HepG2 (cell line): ENCODE data around the gene PCP4L1. TPM values are rescaled to one million over a fixed set of nuclear protein-coding genes. Genes with fewer than 3 reads are reported as not detected.

Experiments used
- ASH2L ChIP-seq: fragments of 300-600, 200-600 bp; sonication (generic); IDR thresholded peaks from 2 replicates; pipeline ENCODE4 v1.7.0; 2017; ENCODE audit warnings: low read depth, mild to moderate bottlenecking, moderate library complexity, mixed read lengths, low read length; ENCODE audit not compliant: insufficient read length
- BCL6 ChIP-seq: IDR thresholded peaks from 2 replicates; pipeline ENCODE4 v1.6.1; 2016; ENCODE audit warnings: missing genetic modification reagents, missing compliant biosample characterization
- BRD4 ChIP-seq: sonication (generic); formaldehyde crosslinking; IDR thresholded peaks from 2 replicates; pipeline ENCODE4 v1.4.0; 2020; ENCODE audit warnings: missing genetic modification reagents
- CEBPG ChIP-seq: IDR thresholded peaks from 2 replicates; pipeline ENCODE4 v1.6.1; 2016
- DNMT1 ChIP-seq: sonication (generic); formaldehyde crosslinking; IDR thresholded peaks from 2 replicates; pipeline ENCODE4 v1.5.1; 2020; ENCODE audit warnings: mild to moderate bottlenecking, missing genetic modification reagents
- ERF ChIP-seq: IDR thresholded peaks from 2 replicates; pipeline ENCODE4 v1.6.1; 2018; ENCODE audit warnings: missing biosample characterization, missing genetic modification reagents
- ETV6 ChIP-seq: sonication (generic); formaldehyde crosslinking; conservative IDR thresholded peaks from 2 replicates; pipeline ENCODE4 v1.4.0; 2020; ENCODE audit warnings: missing genetic modification reagents
- HOXA7 ChIP-seq: sonication (generic); formaldehyde crosslinking; IDR thresholded peaks from 2 replicates; pipeline ENCODE4 v1.8.1; 2022; ENCODE audit warnings: mild to moderate bottlenecking, missing genetic modification reagents, moderate library complexity
- IKZF4 ChIP-seq: sonication (generic); formaldehyde crosslinking; IDR thresholded peaks from 2 replicates; pipeline ENCODE4 v1.5.1; 2020; ENCODE audit warnings: borderline replicate concordance, mild to moderate bottlenecking, low read depth, missing genetic modification reagents; ENCODE audit errors: not compliant biosample characterization
- JUND ChIP-seq: sonication (generic); formaldehyde crosslinking; IDR thresholded peaks from 2 replicates; pipeline ENCODE4 v1.8.0; 2022; ENCODE audit warnings: mild to moderate bottlenecking, missing genetic modification reagents
- MZF1 ChIP-seq: sonication (generic); formaldehyde crosslinking; IDR thresholded peaks from 2 replicates; pipeline ENCODE4 v1.8.1; 2023; ENCODE audit warnings: mild to moderate bottlenecking, missing genetic modification reagents, borderline replicate concordance
- ONECUT2 ChIP-seq: sonication (generic); formaldehyde crosslinking; IDR thresholded peaks from 2 replicates; pipeline ENCODE4 v1.4.0; 2020; ENCODE audit warnings: missing genetic modification reagents
- PAF1 ChIP-seq: IDR thresholded peaks from 2 replicates; pipeline ENCODE4 v1.6.1; 2016; ENCODE audit warnings: missing genetic modification reagents, missing compliant biosample characterization
- POGZ ChIP-seq: sonication (generic); formaldehyde crosslinking; IDR thresholded peaks from 2 replicates; pipeline ENCODE4 v1.4.0; 2020; ENCODE audit warnings: mild to moderate bottlenecking, missing genetic modification reagents
- PRPF4 ChIP-seq: fragments of 200-400 bp; formaldehyde crosslinking; IDR thresholded peaks from 2 replicates; pipeline ENCODE4 v1.6.1; 2016; ENCODE audit warnings: low read length, low read depth; ENCODE audit not compliant: poor library complexity, severe bottlenecking
- RARA ChIP-seq: IDR thresholded peaks from 2 replicates; pipeline ENCODE4 v1.6.1; 2016; ENCODE audit warnings: missing genetic modification reagents, missing compliant biosample characterization
- SIN3A ChIP-seq: IDR thresholded peaks from 2 replicates; pipeline ENCODE4 v1.6.1; 2011; ENCODE audit warnings: low read depth, mild to moderate bottlenecking, control low read depth, low read length, borderline replicate concordance
- SIN3B ChIP-seq: fragments of 150-350 bp; IDR thresholded peaks from 2 replicates; pipeline ENCODE4 v1.6.1; 2014; ENCODE audit warnings: low read length
- SMYD3 ChIP-seq: sonication (generic); formaldehyde crosslinking; IDR thresholded peaks from 2 replicates; pipeline ENCODE4 v1.8.1; 2023; ENCODE audit warnings: mild to moderate bottlenecking, missing genetic modification reagents
- YEATS2 ChIP-seq: sonication (generic); formaldehyde crosslinking; IDR thresholded peaks from 2 replicates; pipeline ENCODE4 v1.4.0; 2020; ENCODE audit warnings: missing genetic modification reagents, borderline replicate concordance
- ZMYM3 ChIP-seq: sonication (generic); formaldehyde crosslinking; IDR thresholded peaks from 2 replicates; pipeline ENCODE4 v1.5.1; 2020; ENCODE audit warnings: mild to moderate bottlenecking, missing genetic modification reagents
- ZNF224 ChIP-seq: sonication (generic); formaldehyde crosslinking; IDR thresholded peaks from 2 replicates; pipeline ENCODE4 v1.5.0; 2020; ENCODE audit warnings: mild to moderate bottlenecking, missing genetic modification reagents
- ZNF24 ChIP-seq: fragments of 450-650 bp; IDR thresholded peaks from 2 replicates; pipeline ENCODE4 v1.6.1; 2017; ENCODE audit warnings: antibody characterized with exemption, mild to moderate bottlenecking
- ZNF263 ChIP-seq: sonication (generic); formaldehyde crosslinking; IDR thresholded peaks from 2 replicates; pipeline ENCODE4 v1.4.0; 2020; ENCODE audit warnings: missing genetic modification reagents
- ZNF562 ChIP-seq: sonication (generic); formaldehyde crosslinking; IDR thresholded peaks from 2 replicates; pipeline ENCODE4 v1.8.0; 2022; ENCODE audit warnings: missing genetic modification reagents, borderline replicate concordance
- ZNF619 ChIP-seq: sonication (generic); formaldehyde crosslinking; IDR thresholded peaks from 2 replicates; pipeline ENCODE4 v1.4.0; 2020; ENCODE audit warnings: mild to moderate bottlenecking, missing genetic modification reagents
- ZNF75D ChIP-seq: sonication (generic); formaldehyde crosslinking; IDR thresholded peaks from 2 replicates; pipeline ENCODE4 v1.8.1; 2023; ENCODE audit warnings: missing genetic modification reagents, mild to moderate bottlenecking, borderline replicate concordance
- ZNF782 ChIP-seq: sonication (generic); formaldehyde crosslinking; IDR thresholded peaks from 2 replicates; pipeline ENCODE4 v1.4.0; 2020; ENCODE audit warnings: missing genetic modification reagents, mild to moderate bottlenecking, borderline replicate concordance
- ZNF841 ChIP-seq: sonication (generic); formaldehyde crosslinking; IDR thresholded peaks from 2 replicates; pipeline ENCODE4 v1.8.1; 2023; ENCODE audit warnings: missing genetic modification reagents, borderline replicate concordance
- polyA plus RNA-seq, 8 experiments: library from polyadenylated mRNA; depleted of rRNA in 3 of 8; stranded (reverse) in 7 of 8; unstranded in 1 of 8; fragments of >200 nt; fragmentation: Illumina TruSeq in 4 of 8; extraction: Trizol in 4 of 8; gene quantifications; 2 replicates each; pipeline versions ENCODE4 v1.2.1 to v1.2.3, GENCODE V29; 2011 to 2016; ENCODE audit warnings: low read depth in 4 of 8, missing spikeins in 1 of 8, mixed read lengths in 1 of 8; ENCODE audit not compliant: insufficient read depth in 1 of 8
- total RNA-seq, 5 experiments: library from RNA; depleted of rRNA; stranded (reverse); fragments of >200 nt; fragmentation: Illumina TruSeq; extraction: Trizol; gene quantifications; 2 replicates each; pipeline ENCODE4 v1.2.3, GENCODE V29; 2016; ENCODE audit warnings: low read depth in 1 of 5
- TF ChIP-seq, protein P1 (sequence below): IDR thresholded peaks from 2 replicates; pipeline ENCODE4 v1.6.1; 2016; ENCODE audit warnings: missing biosample characterization, missing genetic modification reagents, low read depth
- TF ChIP-seq, protein P2 (sequence below): sonication (generic); formaldehyde crosslinking; IDR thresholded peaks from 2 replicates; pipeline ENCODE4 v1.4.0; 2020; ENCODE audit warnings: mild to moderate bottlenecking, missing genetic modification reagents

Gene PCP4L1
- total and polyA plus RNA-seq, 2 of the 13 experiments (the other 11 are each of a cell fraction or from before 2014, with no cell fraction given), result 0.28 TPM; not detected in 1

DNA sequence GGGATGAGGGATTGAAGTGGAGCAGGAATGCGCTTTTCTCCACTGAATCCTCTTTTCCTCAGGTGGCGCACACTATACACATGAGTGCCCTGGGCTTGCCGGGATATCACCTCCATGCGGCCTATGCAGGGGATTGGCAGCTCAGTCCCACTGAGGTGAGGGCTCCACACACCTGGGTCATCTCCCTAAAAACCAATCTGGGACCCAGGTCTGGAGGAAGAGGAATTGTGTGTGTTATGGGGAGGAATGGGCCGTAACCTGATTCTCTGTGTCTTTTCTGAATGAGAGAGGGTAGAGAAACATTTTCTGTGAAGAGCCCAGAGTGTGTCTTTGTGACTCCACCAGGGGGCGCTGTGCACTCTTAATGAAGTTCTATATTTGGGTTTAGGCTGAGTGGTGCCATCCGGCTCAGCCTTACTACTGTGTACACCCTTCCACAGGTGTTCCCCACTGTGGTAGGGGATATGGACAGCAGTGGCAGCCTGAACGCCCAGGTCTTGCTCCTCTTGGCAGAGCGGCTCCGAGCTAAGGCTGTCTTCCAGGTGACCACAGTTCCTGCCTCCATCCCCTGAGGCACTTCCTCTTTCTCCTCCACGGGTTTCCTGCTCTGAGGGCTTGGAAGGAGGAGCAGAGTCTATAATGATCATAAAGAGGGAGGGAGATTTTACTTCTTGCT is 31.2 kb upstream of the PCP4L1 start (continued):
- TF ChIP-seq, protein P1, sequence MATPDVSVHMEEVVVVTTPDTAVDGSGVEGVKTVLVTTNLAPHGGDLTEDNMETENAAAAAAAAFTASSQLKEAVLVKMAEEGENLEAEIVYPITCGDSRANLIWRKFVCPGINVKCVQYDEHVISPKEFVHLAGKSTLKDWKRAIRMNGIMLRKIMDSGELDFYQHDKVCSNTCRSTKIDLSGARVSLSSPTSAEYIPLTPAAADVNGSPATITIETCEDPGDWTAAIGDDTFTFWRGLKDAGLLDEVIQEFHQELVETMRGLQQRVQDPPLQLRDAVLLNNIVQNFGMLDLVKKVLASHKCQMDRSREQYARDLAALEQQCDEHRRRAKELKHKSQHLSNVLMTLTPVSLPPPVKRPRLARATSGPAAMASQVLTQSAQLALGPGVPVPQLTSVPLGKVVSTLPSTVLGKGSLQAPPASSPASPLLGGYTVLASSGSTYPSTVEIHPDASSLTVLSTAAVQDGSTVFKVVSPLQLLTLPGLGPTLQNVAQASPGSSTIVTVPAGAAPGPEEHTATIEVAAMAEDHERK (CRISPR knock-in tag), result no peak
- TF ChIP-seq SIN3A, result 0 out of 2 replicates have a peak, but pooled peaks have one; percentile 42
- TF ChIP-seq IKZF4 (CRISPR knock-in tag), result no peak
- TF ChIP-seq ONECUT2 (CRISPR knock-in tag), result no peak
- TF ChIP-seq ZNF224 (CRISPR knock-in tag), result no peak
- no peak for TF ChIP-seq HOXA7 (CRISPR knock-in tag)
- no peak for TF ChIP-seq DNMT1 (CRISPR knock-in tag)
- no peak for TF ChIP-seq ZMYM3 (CRISPR knock-in tag)
- TF ChIP-seq, protein P2, sequence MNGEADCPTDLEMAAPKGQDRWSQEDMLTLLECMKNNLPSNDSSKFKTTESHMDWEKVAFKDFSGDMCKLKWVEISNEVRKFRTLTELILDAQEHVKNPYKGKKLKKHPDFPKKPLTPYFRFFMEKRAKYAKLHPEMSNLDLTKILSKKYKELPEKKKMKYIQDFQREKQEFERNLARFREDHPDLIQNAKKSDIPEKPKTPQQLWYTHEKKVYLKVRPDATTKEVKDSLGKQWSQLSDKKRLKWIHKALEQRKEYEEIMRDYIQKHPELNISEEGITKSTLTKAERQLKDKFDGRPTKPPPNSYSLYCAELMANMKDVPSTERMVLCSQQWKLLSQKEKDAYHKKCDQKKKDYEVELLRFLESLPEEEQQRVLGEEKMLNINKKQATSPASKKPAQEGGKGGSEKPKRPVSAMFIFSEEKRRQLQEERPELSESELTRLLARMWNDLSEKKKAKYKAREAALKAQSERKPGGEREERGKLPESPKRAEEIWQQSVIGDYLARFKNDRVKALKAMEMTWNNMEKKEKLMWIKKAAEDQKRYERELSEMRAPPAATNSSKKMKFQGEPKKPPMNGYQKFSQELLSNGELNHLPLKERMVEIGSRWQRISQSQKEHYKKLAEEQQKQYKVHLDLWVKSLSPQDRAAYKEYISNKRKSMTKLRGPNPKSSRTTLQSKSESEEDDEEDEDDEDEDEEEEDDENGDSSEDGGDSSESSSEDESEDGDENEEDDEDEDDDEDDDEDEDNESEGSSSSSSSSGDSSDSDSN (CRISPR knock-in tag), result 0 out of 2 replicates have a peak, but pooled peaks have one; percentile 11
- TF ChIP-seq BRD4 (CRISPR knock-in tag), result no peak
- no peak for TF ChIP-seq ZNF75D (CRISPR knock-in tag)
- TF ChIP-seq CEBPG (CRISPR knock-in tag), result no peak
- no peak for TF ChIP-seq RARA (CRISPR knock-in tag)
- TF ChIP-seq ZNF263 (CRISPR knock-in tag), result peak; percentile 48; the same call in 1 of the 2 replicates
- no peak for TF ChIP-seq JUND (CRISPR knock-in tag)
- TF ChIP-seq YEATS2 (CRISPR knock-in tag), result no peak
- no peak for TF ChIP-seq BCL6 (CRISPR knock-in tag)
- no peak for TF ChIP-seq PRPF4
- TF ChIP-seq ETV6, result no peak
- no peak for TF ChIP-seq POGZ (CRISPR knock-in tag)
- no peak for TF ChIP-seq ZNF782 (CRISPR knock-in tag)
- no peak for TF ChIP-seq ASH2L
- TF ChIP-seq ZNF562 (CRISPR knock-in tag), result no peak
- no peak for TF ChIP-seq MZF1 (CRISPR knock-in tag)
- TF ChIP-seq PAF1 (CRISPR knock-in tag), result no peak
- no peak for TF ChIP-seq ZNF24
- no peak for TF ChIP-seq ZNF841
- TF ChIP-seq ZNF619, result no peak
- TF ChIP-seq SIN3B, result 0 out of 2 replicates have a peak, but pooled peaks have one; percentile 19
- no peak for TF ChIP-seq ERF (CRISPR knock-in tag)
- no peak for TF ChIP-seq SMYD3 (CRISPR knock-in tag)
